ENCODE results near the gene PLOD1. TPM values are rescaled to one million over a fixed set of nuclear protein-coding genes. Genes with fewer than 3 reads are reported as not detected.
A peak's percentile ranks its signal among the peaks of the same experiment; 100 is the strongest.

Gene PLOD1
- total RNA-seq, 1 donor = 309 TPM

- no peak for DNase-seq (ENCODE audit: low read depth)
- H3K4me3 ChIP-seq (ENCODE audit: low read depth, low read length) = no peak overlapping the region
- TF ChIP-seq CTCF (IDR thresholded peaks at IDR 0.05; ENCODE audit: insufficient read depth, low read depth, low read length) = no peak
These were observed 81.7 kb downstream of the PLOD1 start for GRCh38 chr1:12016182-12016581.

- peak overlapping the region; percentile 87 for H3K4me3 ChIP-seq (ENCODE audit: low read depth, low read length)
- no peak for TF ChIP-seq CTCF (IDR thresholded peaks at IDR 0.05; ENCODE audit: insufficient read depth, low read depth, low read length)
- DNase-seq (ENCODE audit: low read depth) = peak; percentile 37
These were observed 85.5 kb downstream of the PLOD1 start for GRCh38 chr1:12019858-12020509.

GRCh38 chr1:12021616-12022015 is 87.1 kb downstream of the PLOD1 start:
- DNase-seq (ENCODE audit: low read depth) = no peak
- TF ChIP-seq CTCF (IDR thresholded peaks at IDR 0.05; ENCODE audit: insufficient read depth, low read depth, low read length) = no peak
- H3K4me3 ChIP-seq (ENCODE audit: low read depth, low read length) = no peak overlapping the region

GRCh38 chr1:12022036-12022435 is 87.5 kb downstream of the PLOD1 start:
- H3K4me3 ChIP-seq (ENCODE audit: low read depth, low read length) = no peak overlapping the region

More at GRCh38 chr1:12022036-12022435, 87.5 kb downstream of the PLOD1 start:
- no peak for TF ChIP-seq CTCF (IDR thresholded peaks at IDR 0.05; ENCODE audit: insufficient read depth, low read depth, low read length)
- no peak for DNase-seq (ENCODE audit: low read depth)

Small RNA genes within 50 kb of the gene (small RNA-seq; reads per million reads assigned to genes)
- gene AL096840.1 = not detected
- not detected for gene RF00019
- 19.2 reads per million, percentile 93 among the genes with 10 or more reads in this experiment for gene RNU5E-4P

Other genes starting within 250 kb of the PLOD1 start
- not detected in 2 replicates for gene DRAXIN, start 243.0 kb upstream of the PLOD1 start, total RNA-seq
- 38.9 and 41.9 TPM in 2 replicates for gene AGTRAP, start 198.6 kb upstream of the PLOD1 start, total RNA-seq
- gene C1orf167, start 172.5 kb upstream of the PLOD1 start, total RNA-seq = under 0.01 TPM in 1 of 2 replicates, not detected in the other
- gene MTHFR, start 128.8 kb upstream of the PLOD1 start, total RNA-seq = 21.6 and 23.5 TPM in 2 replicates
- gene CLCN6, start 128.5 kb upstream of the PLOD1 start, total RNA-seq = 18.6 and 19.0 TPM in 2 replicates
- 0.32 TPM in 1 of 2 replicates, not detected in the other for gene NPPA, start 86.9 kb upstream of the PLOD1 start, total RNA-seq
- gene NPPB, start 75.8 kb upstream of the PLOD1 start, total RNA-seq = 3.9 and 4.7 TPM in 2 replicates
- gene KIAA2013, start 8.3 kb upstream of the PLOD1 start, total RNA-seq = 57.9 and 69.9 TPM in 2 replicates
- 52.5 and 66.1 TPM in 2 replicates for gene MFN2, start 45.7 kb downstream of the PLOD1 start, total RNA-seq
- gene MIIP, start 84.8 kb downstream of the PLOD1 start, total RNA-seq = 32.0 and 34.8 TPM in 2 replicates
- under 0.01 and 0.86 TPM in 2 replicates for gene TNFRSF8, start 128.6 kb downstream of the PLOD1 start, total RNA-seq
- gene TNFRSF1B, start 232.3 kb downstream of the PLOD1 start, total RNA-seq = 8.7 and 25.9 TPM in 2 replicates